Effector memory CD8-positive, alpha-beta T cell (primary cell): Measurements from ENCODE around the gene KCNJ8.

Experiments
- ATAC-seq: fragments of 150-1000 bp; cut with Tn5 transposase; replicated peaks from 2 replicates; pipeline ENCODE4 v1.10.0; 2021; ENCODE audit warnings: mild to moderate bottlenecking, moderate library complexity
- DNase-seq, 3 experiments: peaks; one replicate each; pipeline ENCODE4 v3.0.0; 2021
- H3K27ac Mint-ChIP-seq, 2 donors: one replicate each; pipeline ENCODE4 v1.8.0; 2022; ENCODE audit warnings: mild to moderate bottlenecking in 2 of 2, mixed read lengths in 2 of 2, moderate library complexity in 2 of 2
- H3K27me3 Mint-ChIP-seq, 2 donors: one replicate each; pipeline ENCODE4 v1.8.0; 2022; ENCODE audit warnings: mixed read lengths in 2 of 2
- H3K36me3 Mint-ChIP-seq: one replicate; pipeline ENCODE4 v1.8.0; 2022; ENCODE audit warnings: mild to moderate bottlenecking, moderate library complexity, mixed read lengths; ENCODE audit not compliant: insufficient read depth
- H3K4me1 Mint-ChIP-seq, 2 donors: one replicate each; pipeline ENCODE4 v1.8.0; 2022; ENCODE audit warnings: low read depth in 2 of 2, mixed read lengths in 2 of 2
- H3K4me3 Mint-ChIP-seq, 2 donors: one replicate each; pipeline ENCODE4 v1.8.0; 2022; ENCODE audit warnings: mild to moderate bottlenecking in 2 of 2, mixed read lengths in 2 of 2, moderate library complexity in 2 of 2
- H3K9me3 Mint-ChIP-seq, 2 donors: one replicate each; pipeline ENCODE4 v1.8.0; 2022; ENCODE audit warnings: mixed read lengths in 2 of 2

The KCNJ8 gene

DNA sequence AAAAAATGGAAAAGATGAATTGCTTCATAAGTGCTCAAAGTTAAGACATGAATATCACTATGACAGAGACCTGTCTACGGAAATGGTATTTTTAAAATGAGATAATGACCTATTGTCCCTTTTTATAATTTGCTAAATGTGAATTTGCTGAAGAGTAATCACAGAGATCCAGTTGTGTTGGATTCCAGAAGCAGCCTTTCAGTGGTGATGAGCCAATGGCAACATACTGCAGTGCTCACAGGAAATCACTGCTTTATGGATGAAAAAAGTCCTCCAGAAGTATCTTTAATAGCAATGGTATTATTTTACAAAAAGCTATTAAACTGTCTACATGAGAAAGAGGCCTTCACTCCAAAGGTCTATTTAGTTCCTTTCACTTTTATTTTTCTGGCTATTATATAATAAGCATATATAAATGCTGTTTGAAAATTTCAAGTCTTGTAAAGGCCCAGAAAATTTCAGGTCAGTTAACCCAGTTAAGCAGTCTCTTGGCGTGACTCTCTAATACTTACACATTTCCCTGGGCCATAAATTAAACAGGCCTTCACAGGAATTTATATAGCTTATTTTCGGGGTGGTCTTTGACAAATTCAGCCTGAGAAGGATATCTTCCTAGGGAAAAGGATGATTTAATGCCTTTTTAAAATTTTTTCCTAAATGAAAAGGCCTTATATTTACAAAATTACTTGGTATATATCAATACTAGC is 55.4 kb downstream of the KCNJ8 start:
- no peak for DNase-seq
- no peak overlapping the region for H3K27ac Mint-ChIP-seq
- no peak overlapping the region for H3K4me3 Mint-ChIP-seq
- H3K4me1 Mint-ChIP-seq = no peaks in the 10 kb centered on the region
- no peak for ATAC-seq
- no peaks in the 10 kb centered on the region for H3K9me3 Mint-ChIP-seq
- H3K36me3 Mint-ChIP-seq = no peaks in the 10 kb centered on the region
- H3K27me3 Mint-ChIP-seq = peaks cover 5 to 31% of the 10 kb centered on the region in 2 donors

DNA sequence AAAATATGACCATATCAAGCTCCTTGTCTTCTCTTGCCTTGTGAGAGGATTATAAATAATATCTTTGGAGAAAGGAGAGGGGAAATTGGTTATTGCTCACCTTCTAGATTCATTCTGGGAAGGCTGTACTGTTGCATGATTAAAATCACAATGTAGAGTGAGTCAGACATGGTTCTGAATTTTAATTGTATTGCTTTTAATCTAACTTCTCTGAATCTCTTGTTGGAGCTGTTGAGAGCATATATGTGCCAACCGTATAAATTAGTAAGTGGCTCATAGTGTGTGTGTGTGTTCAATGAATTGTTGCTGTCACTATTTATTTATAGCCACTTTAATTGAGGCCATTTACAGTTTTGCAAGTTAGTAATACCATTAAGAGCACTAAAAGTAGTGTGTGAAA is 56.1 kb downstream of the KCNJ8 start:
- Mint-ChIP-seq H3K27me3 (peaks cover 5 to 35% of the 10 kb centered on the region in 2 donors), H3K4me1 (no peaks in the 10 kb centered on the region), H3K9me3 (no peaks in the 10 kb centered on the region), H3K27ac (no peak overlapping the region), H3K36me3 (no peaks in the 10 kb centered on the region), H3K4me3 (no peak overlapping the region)
- DNase-seq (no peak), ATAC-seq (no peak)

DNA sequence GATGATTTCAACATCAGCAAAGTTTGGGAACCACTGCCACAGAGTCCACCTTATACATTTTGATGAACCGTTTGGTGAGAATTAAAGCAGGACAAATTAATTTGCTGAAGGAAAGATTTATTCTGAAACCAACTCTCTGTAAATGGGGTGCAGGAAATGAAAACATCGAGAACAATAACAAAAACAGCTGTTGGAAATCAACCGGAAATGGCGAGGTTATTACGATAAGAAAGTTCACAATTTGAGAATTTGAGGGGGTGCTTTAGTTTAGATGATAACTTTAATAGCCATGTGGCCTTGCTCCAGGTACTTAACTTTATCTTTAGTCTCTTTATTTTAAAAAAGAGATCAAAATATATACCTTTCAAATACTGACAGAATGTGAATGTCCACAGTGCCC is 56.7 kb downstream of the KCNJ8 start:
- Mint-ChIP-seq H3K27ac (no peak overlapping the region), H3K4me3 (no peak overlapping the region)
- no peak for ATAC-seq

DNA sequence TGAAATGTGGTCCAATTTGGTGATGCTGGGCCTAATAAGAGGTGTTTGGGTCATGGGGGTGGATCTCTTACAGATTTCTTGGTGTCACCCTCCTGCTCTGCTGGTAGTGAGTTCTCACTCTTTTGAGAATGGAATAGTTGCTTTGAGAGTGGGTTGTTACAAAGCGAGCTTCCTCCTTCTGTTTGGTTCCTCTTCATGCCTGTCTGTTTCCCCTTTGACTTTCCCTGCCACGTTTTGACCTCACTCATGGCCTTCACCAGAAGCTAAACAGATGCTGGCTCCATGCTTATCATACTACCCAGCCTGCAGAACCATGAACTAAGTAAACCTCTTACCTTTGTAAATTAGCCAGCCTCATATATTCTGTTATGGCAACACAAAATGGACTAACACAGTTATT is 59.1 kb downstream of the KCNJ8 start:
- H3K4me3 Mint-ChIP-seq = no peak overlapping the region
- H3K9me3 Mint-ChIP-seq = no peaks in the 10 kb centered on the region

More for the DNA sequence above, 56.7 kb downstream of the KCNJ8 start:
- H3K4me1 Mint-ChIP-seq = no peaks in the 10 kb centered on the region
- no peaks in the 10 kb centered on the region for H3K36me3 Mint-ChIP-seq
- no peak for DNase-seq
- H3K9me3 Mint-ChIP-seq = no peaks in the 10 kb centered on the region
- peaks cover 5 to 35% of the 10 kb centered on the region in 2 donors for H3K27me3 Mint-ChIP-seq

More for the DNA sequence above, 59.1 kb downstream of the KCNJ8 start:
- Mint-ChIP-seq H3K27me3 (peaks cover 20 to 45% of the 10 kb centered on the region in 2 donors), H3K36me3 (no peaks in the 10 kb centered on the region), H3K4me1 (peaks cover 0 to 4% of the 10 kb centered on the region in 2 donors), H3K27ac (no peak overlapping the region)
- ATAC-seq (no peak), DNase-seq (no peak)
